Measurements from ENCODE around the gene SLC9A9. TPM values are rescaled to one million over a fixed set of nuclear protein-coding genes. Genes with fewer than 3 reads are reported as not detected.

SLC9A9 gene
- polyA plus RNA-seq, 2 donors, result 8.3 to 11.9 TPM

DNA sequence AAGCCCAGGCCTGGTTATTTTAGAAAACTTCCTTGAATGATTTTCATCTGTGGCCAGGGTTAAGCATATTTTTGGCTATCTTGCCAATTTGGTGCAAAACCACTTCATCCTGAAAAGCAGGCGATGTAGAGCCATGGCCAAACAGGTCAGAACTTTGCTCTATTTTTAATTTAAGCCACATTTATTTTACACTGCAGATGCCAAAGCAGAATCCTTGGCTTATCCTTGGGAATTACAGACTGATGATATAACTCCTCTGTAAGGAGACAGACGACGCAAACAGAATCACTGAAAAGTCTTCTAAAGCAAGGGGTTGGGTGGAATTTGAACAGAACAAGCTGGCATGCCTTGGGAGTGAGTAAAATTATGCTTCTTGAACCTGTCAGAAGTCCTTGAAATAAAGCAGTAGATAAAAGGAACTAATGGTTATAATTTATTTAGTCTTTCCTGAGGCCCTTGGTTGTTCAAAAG, 606.8 kb downstream of the SLC9A9 start:
- Histone ChIP-seq H3K9me3 (ENCODE audit: control insufficient read depth in 2 of 2, insufficient read depth in 1 of 2, low read depth in 1 of 2, low read length in 1 of 2) (no peaks in the 10 kb centered on the region), H3K4me1 (ENCODE audit: control insufficient read depth in 2 of 2, insufficient read depth in 2 of 2, low read length in 1 of 2) (no peaks in the 10 kb centered on the region), H3K36me3 (ENCODE audit: control insufficient read depth in 2 of 2, insufficient read depth in 2 of 2, low read length in 1 of 2) (no peaks in the 10 kb centered on the region), H3K4me3 (ENCODE audit: low read depth in 1 of 2, low read length in 2 of 2) (no peak overlapping the region), H3K27me3 (ENCODE audit: control insufficient read depth in 1 of 2, insufficient read depth in 2 of 2, low read length in 2 of 2) (no peaks in the 10 kb centered on the region), H3K27ac (ENCODE audit: low read depth in 2 of 2, low read length in 1 of 2) (no peak overlapping the region)
- WGBS, 2 donors, result 68 to 71% methylated on average over 3 of the region's 3 CpGs

DNA sequence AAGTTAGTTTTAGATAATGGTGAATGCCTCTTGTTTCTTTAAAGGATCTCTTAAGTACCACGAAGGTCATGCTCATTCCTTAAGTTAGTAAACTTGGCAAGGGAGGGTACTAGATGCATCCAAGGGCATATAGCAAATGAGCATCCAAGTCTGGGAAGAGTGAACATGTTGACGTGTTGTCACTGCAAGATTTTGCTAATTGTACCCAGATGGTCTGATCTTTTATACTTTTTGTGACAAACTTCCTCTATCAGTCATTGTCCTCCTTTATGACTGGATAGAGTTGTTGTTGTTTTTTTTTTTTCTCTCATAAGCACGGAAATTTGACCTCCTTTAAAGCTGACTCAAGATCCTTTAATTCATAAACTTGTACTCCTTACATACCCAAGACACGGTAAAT, 607.4 kb downstream of the SLC9A9 start:
- H3K4me1 ChIP-seq (ENCODE audit: control insufficient read depth in 2 of 2, insufficient read depth in 2 of 2, low read length in 1 of 2), result no peaks in the 10 kb centered on the region
- H3K9me3 ChIP-seq (ENCODE audit: control insufficient read depth in 2 of 2, insufficient read depth in 1 of 2, low read depth in 1 of 2, low read length in 1 of 2), result no peaks in the 10 kb centered on the region
- H3K4me3 ChIP-seq (ENCODE audit: low read depth in 1 of 2, low read length in 2 of 2), result no peak overlapping the region
- H3K36me3 ChIP-seq (ENCODE audit: control insufficient read depth in 2 of 2, insufficient read depth in 2 of 2, low read length in 1 of 2), result no peaks in the 10 kb centered on the region
- H3K27ac ChIP-seq (ENCODE audit: low read depth in 2 of 2, low read length in 1 of 2), result no peak overlapping the region
- WGBS, 2 donors, result 54 to 68% methylated on average over 4 of the region's 4 CpGs
- H3K27me3 ChIP-seq (ENCODE audit: control insufficient read depth in 1 of 2, insufficient read depth in 2 of 2, low read length in 2 of 2), result no peaks in the 10 kb centered on the region

DNA sequence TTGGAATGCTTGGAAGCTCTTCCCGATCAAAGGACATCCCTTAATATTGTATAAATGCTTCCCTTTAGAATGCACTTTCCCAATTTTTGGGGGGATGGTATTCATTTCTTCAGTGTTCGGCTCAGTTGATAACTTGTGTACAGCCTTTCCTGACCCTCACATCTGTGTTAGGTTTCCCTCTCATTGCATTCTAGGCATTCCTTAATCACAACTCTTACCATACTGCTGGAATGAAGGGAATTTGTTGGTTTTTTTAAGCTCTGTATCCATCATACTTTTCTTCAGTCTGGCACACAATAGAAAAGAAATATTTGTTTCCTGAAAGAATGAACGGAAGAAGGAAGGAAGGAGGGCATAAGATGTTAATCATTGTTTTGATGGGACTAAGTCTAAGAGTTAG, 609.2 kb downstream of the SLC9A9 start:
- H3K27ac ChIP-seq (ENCODE audit: low read depth in 2 of 2, low read length in 1 of 2), result no peak overlapping the region
- H3K4me1 ChIP-seq (ENCODE audit: control insufficient read depth in 2 of 2, insufficient read depth in 2 of 2, low read length in 1 of 2), result no peaks in the 10 kb centered on the region
- WGBS, 2 donors, result 82 to 93% methylated on average over 3 of the region's 3 CpGs
- no peak overlapping the region for H3K4me3 ChIP-seq (ENCODE audit: low read depth in 1 of 2, low read length in 2 of 2)
- no peaks in the 10 kb centered on the region for H3K27me3 ChIP-seq (ENCODE audit: control insufficient read depth in 1 of 2, insufficient read depth in 2 of 2, low read length in 2 of 2)
- no peaks in the 10 kb centered on the region for H3K9me3 ChIP-seq (ENCODE audit: control insufficient read depth in 2 of 2, insufficient read depth in 1 of 2, low read depth in 1 of 2, low read length in 1 of 2)
- no peaks in the 10 kb centered on the region for H3K36me3 ChIP-seq (ENCODE audit: control insufficient read depth in 2 of 2, insufficient read depth in 2 of 2, low read length in 1 of 2)

DNA sequence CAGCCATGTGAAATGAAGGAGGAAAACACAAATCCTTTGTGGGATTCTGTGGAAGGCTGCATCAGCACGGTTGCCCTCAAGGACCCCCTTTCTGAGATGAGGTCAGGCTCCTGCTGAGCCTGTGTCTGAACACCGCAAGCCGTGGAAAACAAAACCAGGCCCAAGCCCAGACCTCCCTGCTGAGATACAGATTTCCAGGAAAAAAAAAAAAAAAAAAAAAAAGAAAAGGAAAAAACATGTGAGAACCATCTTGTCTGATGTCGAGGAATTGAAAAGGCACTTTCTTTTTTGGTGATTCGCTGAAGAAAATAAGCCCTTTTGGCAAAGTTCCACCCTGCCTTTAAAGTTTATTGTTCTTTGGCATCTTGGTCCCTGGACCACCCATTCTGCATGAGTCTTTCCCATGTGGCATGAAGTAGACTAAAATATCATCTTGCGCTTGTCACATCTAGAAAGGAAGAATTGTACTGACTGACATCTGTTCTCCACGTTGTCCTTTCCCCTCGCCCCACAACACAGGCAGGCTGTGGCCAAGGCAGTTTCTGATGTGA, 611.1 kb downstream of the SLC9A9 start:
- Histone ChIP-seq H3K36me3 (ENCODE audit: control insufficient read depth in 2 of 2, insufficient read depth in 2 of 2, low read length in 1 of 2) (no peaks in the 10 kb centered on the region), H3K9me3 (ENCODE audit: control insufficient read depth in 2 of 2, insufficient read depth in 1 of 2, low read depth in 1 of 2, low read length in 1 of 2) (no peaks in the 10 kb centered on the region), H3K27ac (ENCODE audit: low read depth in 2 of 2, low read length in 1 of 2) (no peak overlapping the region), H3K4me1 (ENCODE audit: control insufficient read depth in 2 of 2, insufficient read depth in 2 of 2, low read length in 1 of 2) (no peaks in the 10 kb centered on the region), H3K4me3 (ENCODE audit: low read depth in 1 of 2, low read length in 2 of 2) (no peak overlapping the region), H3K27me3 (ENCODE audit: control insufficient read depth in 1 of 2, insufficient read depth in 2 of 2, low read length in 2 of 2) (no peaks in the 10 kb centered on the region)
- 61 to 76% methylated on average over 8 of the region's 8 CpGs for WGBS, 2 donors

DNA sequence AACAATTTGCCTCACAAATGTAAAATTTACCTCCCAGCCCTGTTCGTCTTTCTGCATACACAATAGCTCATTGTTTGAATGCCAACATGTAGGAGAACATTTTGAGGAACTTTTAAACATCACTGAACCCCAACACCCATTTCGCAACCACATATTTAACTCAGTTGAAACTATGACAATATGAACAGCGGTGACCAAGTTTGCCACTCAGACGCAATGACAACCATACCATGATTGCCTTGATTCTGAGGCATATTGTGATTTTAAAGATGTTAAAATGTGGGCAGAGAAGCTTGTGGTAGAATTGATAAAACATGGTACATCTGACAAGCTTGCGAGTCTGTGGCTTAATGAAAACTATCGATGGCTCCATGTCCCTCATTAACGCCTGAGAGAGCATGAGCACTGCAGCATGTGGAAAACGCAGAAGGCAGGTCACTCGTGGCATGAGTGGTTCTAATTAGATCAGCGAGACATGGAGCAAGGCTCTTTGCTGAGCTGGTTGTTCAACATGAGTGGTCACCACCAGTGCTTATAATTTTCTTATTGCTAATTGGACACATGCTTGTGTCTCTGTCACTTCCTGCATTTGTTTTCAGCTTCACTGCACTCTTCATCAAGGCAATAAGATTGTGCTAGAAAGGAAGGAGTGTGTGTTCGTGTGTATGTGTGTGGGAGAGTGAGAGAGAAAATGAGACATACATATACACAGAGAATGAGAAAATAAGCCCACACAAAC, 611.9 kb downstream of the SLC9A9 start:
- 87 to 93% methylated on average over 11 of the region's 11 CpGs for WGBS, 2 donors
- Histone ChIP-seq H3K36me3 (ENCODE audit: control insufficient read depth in 2 of 2, insufficient read depth in 2 of 2, low read length in 1 of 2) (no peaks in the 10 kb centered on the region), H3K4me3 (ENCODE audit: low read depth in 1 of 2, low read length in 2 of 2) (no peak overlapping the region), H3K9me3 (ENCODE audit: control insufficient read depth in 2 of 2, insufficient read depth in 1 of 2, low read depth in 1 of 2, low read length in 1 of 2) (no peaks in the 10 kb centered on the region), H3K27ac (ENCODE audit: low read depth in 2 of 2, low read length in 1 of 2) (no peak overlapping the region), H3K27me3 (ENCODE audit: control insufficient read depth in 1 of 2, insufficient read depth in 2 of 2, low read length in 2 of 2) (no peaks in the 10 kb centered on the region), H3K4me1 (ENCODE audit: control insufficient read depth in 2 of 2, insufficient read depth in 2 of 2, low read length in 1 of 2) (no peaks in the 10 kb centered on the region)

DNA sequence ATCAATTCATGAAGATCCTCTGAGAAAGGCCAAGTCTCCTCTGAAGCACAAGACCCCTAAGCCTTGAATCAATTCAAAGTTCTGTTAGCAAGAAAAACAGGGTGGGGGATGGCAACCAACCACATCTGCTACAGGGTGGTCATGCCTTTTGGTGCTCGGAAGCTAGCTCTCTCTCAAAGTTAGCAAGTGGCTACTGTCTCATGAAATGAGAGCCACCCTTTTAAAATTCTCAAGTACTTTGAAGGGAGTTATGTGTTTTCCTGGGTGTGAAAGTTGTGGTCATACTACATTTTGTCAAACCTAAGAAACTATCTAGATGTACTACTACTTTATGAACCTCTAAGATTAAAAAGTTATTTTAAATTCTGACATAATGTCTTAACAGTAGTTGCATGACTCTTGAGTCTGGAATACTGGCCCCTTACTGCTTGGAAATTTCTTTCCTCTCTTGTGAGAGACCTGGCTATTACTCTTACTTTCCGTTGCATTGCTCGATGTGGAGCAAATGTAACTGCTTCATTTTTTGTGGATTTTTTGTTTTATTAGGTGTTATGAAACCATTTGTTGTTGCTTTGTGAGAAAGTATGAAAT, 612.6 kb downstream of the SLC9A9 start:
- WGBS, 2 donors, result 95 to 97% methylated on average over 3 of the region's 3 CpGs
- Histone ChIP-seq H3K27me3 (ENCODE audit: control insufficient read depth in 1 of 2, insufficient read depth in 2 of 2, low read length in 2 of 2) (no peaks in the 10 kb centered on the region), H3K27ac (ENCODE audit: low read depth in 2 of 2, low read length in 1 of 2) (no peak overlapping the region), H3K4me1 (ENCODE audit: control insufficient read depth in 2 of 2, insufficient read depth in 2 of 2, low read length in 1 of 2) (no peaks in the 10 kb centered on the region), H3K9me3 (ENCODE audit: control insufficient read depth in 2 of 2, insufficient read depth in 1 of 2, low read depth in 1 of 2, low read length in 1 of 2) (no peaks in the 10 kb centered on the region), H3K36me3 (ENCODE audit: control insufficient read depth in 2 of 2, insufficient read depth in 2 of 2, low read length in 1 of 2) (no peaks in the 10 kb centered on the region), H3K4me3 (ENCODE audit: low read depth in 1 of 2, low read length in 2 of 2) (no peak overlapping the region)

DNA sequence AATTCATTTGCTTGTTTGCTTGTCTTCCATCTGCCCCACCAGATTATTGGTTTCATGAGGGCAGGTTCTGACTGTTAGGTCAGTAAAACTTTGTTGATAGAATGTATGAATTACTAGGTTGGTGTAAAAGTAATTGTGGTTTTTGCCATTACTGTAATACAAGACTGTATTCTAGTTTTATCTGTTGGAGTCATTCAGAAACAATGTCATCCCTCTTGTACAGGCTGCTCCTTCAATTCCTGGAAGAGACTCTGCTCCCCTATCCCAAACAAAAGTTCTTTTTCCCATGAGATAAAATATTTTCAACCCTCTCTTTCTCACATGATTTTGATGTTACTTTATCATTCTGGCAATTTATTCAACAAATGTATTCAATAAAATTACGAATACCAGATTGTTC, 613.7 kb downstream of the SLC9A9 start:
- H3K27me3 ChIP-seq (ENCODE audit: control insufficient read depth in 1 of 2, insufficient read depth in 2 of 2, low read length in 2 of 2), result no peaks in the 10 kb centered on the region
- H3K4me1 ChIP-seq (ENCODE audit: control insufficient read depth in 2 of 2, insufficient read depth in 2 of 2, low read length in 1 of 2), result no peaks in the 10 kb centered on the region
- H3K27ac ChIP-seq (ENCODE audit: low read depth in 2 of 2, low read length in 1 of 2), result no peak overlapping the region
- no peak overlapping the region for H3K4me3 ChIP-seq (ENCODE audit: low read depth in 1 of 2, low read length in 2 of 2)
- H3K9me3 ChIP-seq (ENCODE audit: control insufficient read depth in 2 of 2, insufficient read depth in 1 of 2, low read depth in 1 of 2, low read length in 1 of 2), result no peaks in the 10 kb centered on the region
- WGBS, 2 donors, result 71 to 75% methylated on average over 1 of the region's 1 CpG
- no peaks in the 10 kb centered on the region for H3K36me3 ChIP-seq (ENCODE audit: control insufficient read depth in 2 of 2, insufficient read depth in 2 of 2, low read length in 1 of 2)

DNA sequence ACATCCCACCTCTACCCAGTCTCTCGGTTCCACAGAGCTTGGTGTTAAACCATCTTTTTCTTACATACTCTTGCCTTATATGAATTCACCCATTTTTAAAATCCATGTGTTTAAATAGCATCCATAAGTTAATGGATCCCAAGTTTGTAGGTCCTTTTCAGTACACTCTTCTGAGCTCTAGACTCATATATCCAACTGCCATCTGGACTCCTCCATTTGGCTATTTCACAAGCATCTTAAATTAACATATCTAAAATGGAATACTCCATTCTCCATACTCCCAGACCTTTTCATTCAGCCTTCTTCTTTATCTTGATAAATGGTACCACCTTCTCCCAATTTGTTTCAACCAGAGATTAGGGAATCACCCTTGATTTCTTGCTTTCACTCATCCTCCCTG, 615.3 kb downstream of the SLC9A9 start:
- WGBS, 2 donors, result 92 to 94% methylated on average over 1 of the region's 1 CpG
- no peaks in the 10 kb centered on the region for H3K4me1 ChIP-seq (ENCODE audit: control insufficient read depth in 2 of 2, insufficient read depth in 2 of 2, low read length in 1 of 2)
- no peaks in the 10 kb centered on the region for H3K27me3 ChIP-seq (ENCODE audit: control insufficient read depth in 1 of 2, insufficient read depth in 2 of 2, low read length in 2 of 2)
- H3K9me3 ChIP-seq (ENCODE audit: control insufficient read depth in 2 of 2, insufficient read depth in 1 of 2, low read depth in 1 of 2, low read length in 1 of 2), result no peaks in the 10 kb centered on the region
- no peak overlapping the region for H3K4me3 ChIP-seq (ENCODE audit: low read depth in 1 of 2, low read length in 2 of 2)
- no peaks in the 10 kb centered on the region for H3K36me3 ChIP-seq (ENCODE audit: control insufficient read depth in 2 of 2, insufficient read depth in 2 of 2, low read length in 1 of 2)
- H3K27ac ChIP-seq (ENCODE audit: low read depth in 2 of 2, low read length in 1 of 2), result no peak overlapping the region

DNA sequence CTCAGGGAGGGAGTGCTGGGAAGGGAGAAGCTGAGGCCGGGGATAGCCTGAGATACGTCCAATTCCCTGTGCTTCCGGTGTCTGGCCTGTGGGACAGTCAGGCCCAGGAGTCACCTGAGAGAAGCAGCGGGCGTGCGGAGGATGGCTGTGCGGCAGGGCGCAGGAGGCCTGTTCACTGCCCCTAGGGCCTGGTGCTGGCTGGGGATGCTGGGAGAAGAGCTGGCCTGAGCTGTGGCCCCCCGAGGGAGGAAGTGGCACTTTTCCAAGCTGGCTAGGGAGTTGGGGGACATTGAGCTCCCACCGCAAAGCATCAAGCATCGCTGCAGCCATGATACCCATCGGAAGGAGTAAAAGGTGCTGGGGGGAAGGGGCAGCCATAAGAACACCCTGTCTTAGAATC, 619.9 kb downstream of the SLC9A9 start:
- Histone ChIP-seq H3K4me3 (ENCODE audit: low read depth in 1 of 2, low read length in 2 of 2) (no peak overlapping the region), H3K27me3 (ENCODE audit: control insufficient read depth in 1 of 2, insufficient read depth in 2 of 2, low read length in 2 of 2) (no peaks in the 10 kb centered on the region), H3K36me3 (ENCODE audit: control insufficient read depth in 2 of 2, insufficient read depth in 2 of 2, low read length in 1 of 2) (no peaks in the 10 kb centered on the region), H3K27ac (ENCODE audit: low read depth in 2 of 2, low read length in 1 of 2) (no peak overlapping the region), H3K9me3 (ENCODE audit: control insufficient read depth in 2 of 2, insufficient read depth in 1 of 2, low read depth in 1 of 2, low read length in 1 of 2) (no peaks in the 10 kb centered on the region), H3K4me1 (ENCODE audit: control insufficient read depth in 2 of 2, insufficient read depth in 2 of 2, low read length in 1 of 2) (no peaks in the 10 kb centered on the region)
- 94 to 95% methylated on average over 12 of the region's 12 CpGs for WGBS, 2 donors
